ENCODE results near the gene CENPP.

Gene CENPP

DNA sequence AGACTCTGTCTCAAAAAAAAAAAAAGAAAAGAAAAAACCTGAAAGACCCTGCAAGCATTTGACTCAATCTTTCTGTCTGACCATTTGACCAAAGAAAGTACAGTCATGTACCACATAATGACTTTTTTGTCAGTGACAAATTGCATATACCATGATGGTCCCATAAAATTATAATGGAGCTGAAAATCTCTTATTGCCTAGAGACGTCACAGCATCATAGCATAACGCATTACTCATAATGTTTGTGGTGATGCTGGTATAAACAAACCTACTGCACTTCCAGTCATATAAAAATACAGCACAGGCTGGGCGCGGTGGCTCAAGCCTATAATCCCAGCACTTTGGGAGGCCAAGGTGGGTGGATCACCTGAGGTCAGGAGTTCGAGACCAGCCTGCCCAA lies 199.6 kb downstream of the CENPP start:
- in situ Hi-C loops (cut with HindIII; ENCODE audit: low sequenced_read_pairs): loop anchor here (5.0 kb wide), 1 partner anchor 52 kb away; no protein-coding TSS in a partner anchor

DNA sequence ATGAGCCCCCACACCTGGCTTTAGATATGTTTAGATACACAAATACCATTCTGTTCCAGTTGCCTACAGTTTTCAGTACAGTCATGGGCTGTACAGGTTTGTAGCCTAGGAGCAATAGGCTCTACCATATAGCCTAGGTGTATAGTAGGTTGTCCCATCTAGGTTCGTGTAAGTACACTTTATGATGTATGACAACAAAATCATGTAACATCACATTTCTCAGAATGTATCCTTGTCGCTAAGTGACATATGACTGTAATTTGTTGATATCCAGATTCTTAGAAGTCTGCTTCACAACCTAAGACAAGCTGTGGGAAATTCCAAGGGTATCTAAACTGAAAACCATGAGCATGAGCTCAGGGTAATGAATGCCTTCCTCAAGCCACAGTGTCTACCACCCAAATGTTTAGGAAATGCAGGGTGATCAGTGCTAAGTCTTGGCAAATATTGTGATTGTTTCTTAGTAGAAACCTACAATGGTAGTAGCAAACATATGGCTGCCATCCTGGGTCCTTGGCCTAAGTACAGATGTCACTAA lies 201.6 kb downstream of the CENPP start:
- in situ Hi-C loops (cut with HindIII; ENCODE audit: low sequenced_read_pairs): loop anchor here (5.0 kb wide), 1 partner anchor 50 kb away; no protein-coding TSS in a partner anchor

DNA sequence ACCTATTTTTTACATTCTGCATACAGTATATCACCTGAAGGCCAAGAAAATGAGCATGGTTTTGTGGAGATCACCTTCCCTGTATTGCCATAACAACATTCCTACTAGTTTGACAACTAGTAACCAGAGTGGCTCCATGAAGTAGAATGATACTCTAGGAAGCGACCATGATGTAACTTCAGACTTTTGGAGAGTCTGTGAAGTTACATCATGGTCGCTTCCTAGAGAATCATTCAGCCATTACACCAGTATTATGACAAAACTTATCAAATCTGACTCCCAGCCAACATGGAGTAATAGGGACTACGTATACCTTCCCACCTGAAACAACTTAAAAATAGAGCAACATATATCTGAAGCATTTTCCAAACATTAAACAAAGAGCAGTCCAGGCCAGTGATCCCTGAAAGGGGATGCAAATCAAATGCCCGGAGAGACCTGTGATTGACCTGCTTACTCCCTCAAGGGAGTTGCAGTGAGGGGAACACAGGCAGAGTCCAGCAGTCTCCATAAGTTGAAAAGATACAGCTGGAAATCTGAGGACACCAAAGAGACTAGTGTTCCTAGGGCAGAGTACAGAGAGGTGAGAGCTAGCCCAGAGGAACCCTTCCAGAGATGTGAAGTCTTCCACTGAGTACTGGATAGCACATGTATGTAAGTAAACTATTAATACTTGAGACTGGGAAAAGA lies 202.2 kb downstream of the CENPP start:
- in situ Hi-C loops (cut with HindIII; ENCODE audit: low sequenced_read_pairs): loop anchor here (5.0 kb wide), 1 partner anchor 49 kb away; no protein-coding TSS in a partner anchor

DNA sequence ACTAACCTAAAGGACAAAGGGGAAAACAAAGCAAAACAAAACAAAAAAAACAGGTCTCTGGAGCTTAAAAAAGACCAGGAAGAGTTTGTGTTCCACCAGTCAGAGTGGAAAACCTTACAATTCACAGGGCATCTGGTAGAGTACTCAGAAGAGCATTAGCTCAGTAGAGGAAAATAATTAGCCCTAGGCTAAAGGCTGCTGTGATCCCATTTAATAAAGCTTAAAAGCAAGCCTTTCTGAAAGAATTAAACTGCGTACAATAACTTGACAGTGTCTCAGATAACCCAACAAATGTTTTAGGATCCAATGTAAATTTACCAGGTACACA lies 202.7 kb downstream of the CENPP start:
- in situ Hi-C loops (cut with HindIII; ENCODE audit: low sequenced_read_pairs): loop anchor here (5.0 kb wide), 1 partner anchor 49 kb away; no protein-coding TSS in a partner anchor

DNA sequence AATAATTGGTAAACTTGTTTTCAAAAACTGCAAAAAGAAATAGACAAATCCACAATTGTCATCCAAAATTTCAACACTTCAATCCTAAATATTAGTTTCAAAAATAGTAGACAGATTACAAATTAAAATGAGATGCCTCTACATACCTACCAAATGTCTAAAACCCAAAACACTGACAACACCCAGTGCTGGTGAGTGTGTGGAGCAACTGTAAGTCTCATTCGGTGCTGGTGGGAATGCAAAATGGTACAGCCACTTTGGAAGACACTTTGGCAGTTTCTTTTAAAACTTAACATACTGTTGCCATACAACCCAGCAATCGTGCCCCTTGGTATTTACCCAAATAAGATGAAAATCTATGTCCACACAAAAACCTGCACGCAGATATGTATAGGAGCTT lies 203.4 kb downstream of the CENPP start:
- in situ Hi-C loops (cut with HindIII; ENCODE audit: low sequenced_read_pairs): loop anchor here (5.0 kb wide), 1 partner anchor 48 kb away; no protein-coding TSS in a partner anchor

DNA sequence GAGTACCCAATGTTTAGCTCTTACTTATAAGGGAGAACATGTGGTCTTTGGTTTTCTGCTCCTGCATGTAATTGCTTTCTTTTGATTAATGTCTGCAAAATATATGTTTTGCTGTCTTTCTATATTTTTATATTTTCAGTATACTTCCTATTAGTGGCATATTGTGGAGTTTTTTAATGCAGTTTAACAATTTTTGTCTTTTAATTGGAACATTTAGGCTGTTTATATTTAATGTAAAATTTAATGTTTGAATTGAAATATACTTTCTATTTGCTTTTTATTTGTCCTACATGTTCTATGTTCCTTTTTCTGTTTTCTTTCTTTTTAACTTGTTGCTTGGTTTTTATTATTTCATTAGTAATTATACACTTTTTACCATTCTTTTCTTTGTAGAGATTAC lies 205.1 kb downstream of the CENPP start:
- in situ Hi-C loops (cut with HindIII; ENCODE audit: low sequenced_read_pairs): no loop called here

DNA sequence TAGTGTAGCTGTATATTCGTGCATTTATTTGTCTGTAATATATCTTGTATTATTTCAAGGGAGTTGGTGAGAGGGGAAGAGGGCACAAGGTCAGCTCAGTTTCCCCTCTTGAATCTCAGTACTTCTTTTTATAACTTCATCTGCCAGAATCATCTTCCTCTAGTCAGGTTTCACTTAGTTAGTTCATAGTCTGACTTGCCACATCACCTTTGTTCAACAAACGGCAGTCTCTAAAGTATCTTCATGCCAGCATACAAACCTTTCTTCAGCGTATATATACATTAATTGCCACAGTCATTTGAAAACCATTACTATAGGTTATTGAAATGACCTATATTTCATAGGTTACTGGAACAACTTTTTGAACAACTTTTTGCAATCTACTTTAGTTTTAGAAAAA lies 208.5 kb downstream of the CENPP start:
- in situ Hi-C loops (cut with HindIII; ENCODE audit: low sequenced_read_pairs): no loop called here

DNA sequence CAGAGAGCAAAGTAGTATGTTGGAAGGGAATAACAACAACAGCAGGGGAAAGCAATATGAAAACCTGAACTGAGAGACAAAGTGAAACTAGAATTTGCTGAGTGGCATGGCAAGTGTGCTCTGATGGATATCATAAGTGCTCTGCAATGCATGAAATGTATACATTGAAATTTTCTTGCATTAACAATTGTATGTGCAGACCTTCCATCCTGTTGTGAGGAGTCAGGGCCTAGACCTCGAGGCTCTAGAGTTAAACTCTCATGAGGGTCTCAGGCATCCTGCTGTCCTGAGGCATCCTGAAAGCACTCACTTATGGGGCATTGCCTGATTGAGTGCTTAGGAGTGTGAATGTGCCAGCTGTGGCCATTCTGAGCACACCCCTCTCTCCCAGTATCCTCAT lies 208.9 kb downstream of the CENPP start:
- in situ Hi-C loops (cut with HindIII; ENCODE audit: low sequenced_read_pairs): no loop called here

DNA sequence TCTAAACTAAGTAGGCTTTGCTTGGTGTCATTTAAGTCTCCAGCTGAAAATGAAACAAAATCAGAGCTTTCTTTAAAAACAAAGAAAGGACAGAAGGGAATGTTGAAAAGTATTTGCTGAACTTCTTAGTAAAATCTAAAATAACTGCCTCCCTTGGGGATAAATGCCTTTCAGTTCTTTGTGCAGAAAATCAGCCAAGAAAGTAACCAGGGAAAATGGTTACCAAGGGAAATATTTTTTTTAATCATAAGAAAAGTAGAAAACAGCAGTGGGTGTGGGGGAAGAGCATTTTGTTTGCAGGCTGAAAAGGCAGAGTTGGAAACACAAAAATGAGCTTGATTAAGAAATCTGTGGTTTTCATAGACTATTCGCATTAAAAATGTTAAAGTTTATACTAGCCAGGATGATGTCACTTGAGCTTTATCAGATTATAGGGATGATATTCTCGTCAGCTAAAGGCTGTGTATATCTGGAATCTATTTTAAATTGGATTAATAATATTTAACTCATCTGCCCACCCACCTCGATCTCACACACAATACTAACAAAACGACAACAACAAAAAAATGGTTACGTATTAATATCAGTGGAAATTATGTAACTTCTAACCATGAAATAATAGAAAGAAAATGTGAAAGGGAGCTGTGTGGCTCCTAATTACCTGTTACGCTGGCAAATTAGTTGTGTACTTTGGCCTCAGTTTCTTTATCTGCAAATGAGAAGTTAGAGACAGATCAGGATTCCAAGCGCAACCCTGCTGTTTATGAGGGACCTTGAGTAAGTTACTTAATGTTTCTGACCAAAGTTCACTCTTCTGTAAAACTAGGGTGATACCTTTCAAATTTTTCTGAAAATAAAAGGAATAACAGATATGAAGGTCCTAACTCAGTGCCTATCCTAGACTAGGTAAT lies 210.4 kb downstream of the CENPP start, which contains the start of gene ECM2:
Gene ECM2, minus strand, starts transcription at position 51 of the 911 bp plus-strand sequence. CDS start 13,124 bp downstream, outside the sequence.
- in situ Hi-C loops (cut with HindIII; ENCODE audit: low sequenced_read_pairs): no loop called here

DNA sequence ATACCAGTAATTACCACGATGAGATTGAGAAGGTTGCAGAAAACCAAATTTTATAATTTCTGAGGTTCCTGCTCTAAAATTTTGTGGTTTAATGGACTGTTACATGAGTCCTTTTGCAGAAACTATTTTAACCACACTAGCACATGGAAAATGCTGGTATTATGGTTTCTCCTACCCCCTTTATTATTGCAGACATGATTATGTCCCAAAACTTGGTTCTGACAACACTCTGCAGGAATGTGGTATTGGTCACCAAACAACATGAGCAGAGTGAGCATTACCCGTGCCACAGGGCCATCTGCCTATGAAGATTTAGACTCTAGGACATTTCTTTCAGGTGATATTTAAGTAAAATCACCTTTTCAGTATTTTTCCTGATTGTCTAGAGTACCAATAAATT lies 212.8 kb downstream of the CENPP start:
- in situ Hi-C loops (cut with HindIII; ENCODE audit: low sequenced_read_pairs): no loop called here

DNA sequence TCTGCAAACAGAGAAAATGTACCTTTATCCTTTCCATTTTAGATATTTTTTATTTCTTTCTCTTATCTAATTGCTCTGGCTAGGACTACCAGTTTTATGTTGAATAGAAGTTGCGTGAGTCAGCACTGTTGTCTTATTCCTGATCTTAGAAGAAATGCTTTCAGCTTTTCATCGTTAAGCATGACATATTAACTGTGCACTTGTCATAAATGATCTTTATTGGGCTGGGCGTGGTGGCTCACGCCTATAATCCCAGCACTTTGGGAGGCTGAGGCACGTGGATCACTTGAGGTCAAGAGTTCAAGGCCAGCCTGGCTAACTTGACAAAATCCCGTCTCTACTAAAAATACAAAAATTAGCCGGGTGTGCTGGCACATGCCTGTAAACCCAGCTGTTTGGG lies 218.2 kb downstream of the CENPP start:
- in situ Hi-C loops (cut with HindIII; ENCODE audit: low sequenced_read_pairs): no loop called here

DNA sequence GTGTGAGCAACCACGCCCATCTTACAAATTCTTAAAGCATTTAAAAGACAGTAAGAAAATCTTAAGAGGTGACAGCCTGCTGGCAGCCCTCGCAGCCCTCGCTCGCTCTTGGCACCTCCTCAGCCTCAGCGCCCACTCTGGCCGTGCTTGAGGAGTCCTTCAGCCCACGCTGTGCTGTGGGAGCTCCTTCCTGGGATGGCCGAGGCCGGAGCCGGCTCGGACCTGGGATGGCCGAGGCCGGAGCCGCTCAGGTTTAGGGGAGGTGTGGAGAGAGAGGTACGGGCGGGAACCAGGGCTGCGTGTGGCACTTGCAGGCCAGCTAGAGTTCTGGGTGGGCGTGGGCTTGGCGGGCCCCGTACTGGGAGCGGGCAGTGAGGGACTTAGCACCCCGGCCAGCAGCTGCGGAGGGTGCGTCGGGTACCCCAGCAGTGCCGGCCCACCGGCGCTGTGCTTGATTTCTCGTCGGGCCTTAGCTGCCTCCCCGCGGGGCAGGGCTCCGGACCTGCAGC lies 219.3 kb downstream of the CENPP start:
- in situ Hi-C loops (cut with HindIII; ENCODE audit: low sequenced_read_pairs): no loop called here

DNA sequence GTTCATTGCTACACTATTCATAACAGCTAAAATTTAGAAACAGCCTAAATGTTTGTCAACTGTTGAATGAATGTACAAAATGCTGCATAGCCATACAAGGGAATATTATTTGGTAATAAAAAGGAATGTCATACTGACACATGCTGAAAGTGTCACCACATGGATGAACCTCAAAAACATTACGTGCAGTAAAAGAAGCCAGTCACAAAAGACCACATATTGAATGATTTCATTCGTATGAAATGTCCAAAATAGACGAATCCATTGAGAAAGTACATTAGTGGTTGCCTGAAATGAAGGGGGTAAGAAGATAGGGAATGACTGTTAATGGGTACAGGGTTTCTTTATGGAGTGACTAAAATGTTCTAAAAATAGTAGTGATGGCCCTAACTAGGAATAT lies 221.6 kb downstream of the CENPP start:
- in situ Hi-C loops (cut with HindIII; ENCODE audit: low sequenced_read_pairs): no loop called here

DNA sequence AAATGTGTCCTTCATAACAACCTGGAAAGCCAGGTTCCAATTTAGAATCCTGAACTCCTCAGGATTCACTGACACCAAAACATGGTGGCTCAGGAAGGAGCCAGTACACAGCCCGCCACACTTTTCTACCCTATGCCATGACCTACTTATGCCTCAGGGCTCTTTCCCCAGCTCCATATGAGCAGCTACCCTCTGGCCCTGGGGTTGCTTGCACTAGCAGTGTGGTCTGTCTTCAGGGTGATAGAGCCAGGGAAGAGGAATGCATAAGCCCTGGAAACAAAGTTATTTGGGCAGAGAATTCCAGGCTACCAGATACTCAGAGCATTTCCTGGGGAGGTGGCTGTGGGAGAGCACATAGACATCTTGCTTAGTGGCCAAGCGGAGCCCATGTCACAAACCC lies 225.0 kb downstream of the CENPP start:
- in situ Hi-C loops (cut with HindIII; ENCODE audit: low sequenced_read_pairs): no loop called here

DNA sequence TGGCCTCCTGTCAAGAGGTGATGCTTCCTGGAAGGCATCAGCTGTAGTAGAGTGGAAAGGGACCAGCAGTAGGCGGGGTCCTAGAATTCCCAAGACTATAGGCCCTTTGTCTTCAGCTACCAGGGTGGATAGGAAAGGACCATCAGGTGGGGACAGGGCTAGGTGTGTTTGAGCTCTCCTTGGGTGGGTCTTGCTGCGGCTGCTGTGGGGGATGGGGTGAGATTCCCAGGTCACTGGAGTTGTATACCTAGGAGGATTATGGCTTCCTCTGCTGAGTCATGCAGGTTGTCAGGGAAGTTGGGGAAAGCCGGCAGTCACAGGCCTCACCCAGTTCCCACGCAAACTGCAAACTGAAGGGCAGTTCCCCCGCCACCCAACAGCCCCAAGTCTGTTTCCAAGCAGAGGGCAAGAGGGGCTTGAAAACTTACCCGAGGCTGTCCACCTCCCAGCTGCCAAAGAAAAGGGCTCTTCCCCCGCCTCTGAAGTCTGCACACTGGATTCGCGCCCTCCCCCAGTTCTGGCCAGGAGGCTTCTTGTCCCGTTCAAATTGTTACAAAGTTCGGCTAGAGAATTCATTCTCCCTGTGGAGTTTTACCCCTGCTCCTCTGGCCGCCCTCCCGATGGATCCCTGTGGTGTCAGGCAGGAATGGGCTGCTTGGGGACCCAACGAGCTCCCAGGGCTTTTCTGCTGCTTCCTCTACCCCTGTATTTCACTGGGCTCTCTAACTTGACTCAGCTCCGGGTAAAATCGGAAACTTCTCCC lies 233.0 kb downstream of the CENPP start:
- in situ Hi-C loops (cut with HindIII; ENCODE audit: low sequenced_read_pairs): no loop called here

DNA sequence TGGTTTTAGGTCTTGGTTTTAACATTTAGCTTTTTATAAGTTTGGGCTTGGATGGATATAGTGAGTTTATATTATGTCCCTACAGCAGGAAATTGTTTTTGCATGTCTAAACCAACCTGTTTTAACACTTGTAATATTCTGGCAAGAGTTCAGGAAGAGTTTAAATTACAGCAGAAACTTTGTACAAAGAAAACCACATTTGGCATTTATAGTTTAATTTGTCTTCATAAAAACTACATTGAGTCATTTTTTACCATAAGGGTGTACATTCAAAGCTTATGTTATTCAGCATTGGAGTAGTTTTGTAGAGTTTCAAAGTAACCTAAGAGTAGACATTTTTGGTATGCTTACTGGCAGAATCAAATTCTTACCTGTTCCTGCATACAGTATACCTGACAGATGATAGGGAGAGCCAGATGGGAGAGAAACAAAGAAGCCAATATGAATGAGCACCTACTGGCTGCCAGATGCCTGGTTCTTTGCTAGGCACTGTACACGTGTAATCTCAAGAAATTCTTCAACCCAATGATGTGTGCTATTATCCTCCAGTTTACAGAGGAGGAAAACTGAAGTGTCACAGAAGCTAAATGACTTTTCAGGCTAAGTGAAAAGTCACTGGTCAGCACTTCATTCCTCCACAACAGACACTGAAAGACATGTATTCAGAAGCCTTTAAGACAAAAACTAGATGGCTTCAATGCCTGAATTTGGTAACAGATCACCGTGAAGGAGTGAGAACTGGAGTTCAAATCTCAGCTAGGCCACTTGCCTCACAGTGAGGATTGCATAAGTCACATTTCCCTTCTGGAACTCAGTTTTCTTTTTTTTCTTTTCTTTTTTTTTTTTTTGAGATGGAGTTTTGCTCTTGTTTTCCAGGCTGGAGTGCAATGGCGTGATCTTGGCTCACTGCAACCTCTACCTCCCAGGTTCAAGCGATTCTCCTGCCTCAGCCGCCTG lies 235.9 kb downstream of the CENPP start:
- in situ Hi-C loops (cut with HindIII; ENCODE audit: low sequenced_read_pairs): no loop called here

DNA sequence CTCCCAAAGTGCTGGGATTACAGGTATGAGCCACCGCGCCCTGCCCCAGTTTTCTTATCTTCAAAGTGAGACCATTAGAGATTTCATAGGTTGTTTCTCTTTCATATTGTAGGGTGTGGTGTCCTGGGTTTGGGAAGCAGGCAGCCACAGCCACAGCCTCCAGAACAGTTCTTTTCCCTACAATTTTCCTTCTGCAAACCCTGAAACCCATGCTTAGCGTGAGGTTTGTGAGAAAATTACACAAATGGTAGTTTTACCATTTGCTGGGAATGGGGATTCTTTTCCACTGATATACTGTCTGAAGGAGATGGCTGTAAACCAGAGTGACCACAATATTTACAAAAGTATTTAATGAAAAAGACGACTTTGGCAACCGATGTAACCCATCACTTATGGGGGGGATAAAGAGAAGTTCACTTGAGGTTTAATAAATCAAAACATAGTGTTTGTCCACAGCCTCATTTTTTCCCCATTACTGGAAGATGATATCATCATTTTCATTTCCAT lies 236.8 kb downstream of the CENPP start:
- in situ Hi-C loops (cut with HindIII; ENCODE audit: low sequenced_read_pairs): no loop called here

DNA sequence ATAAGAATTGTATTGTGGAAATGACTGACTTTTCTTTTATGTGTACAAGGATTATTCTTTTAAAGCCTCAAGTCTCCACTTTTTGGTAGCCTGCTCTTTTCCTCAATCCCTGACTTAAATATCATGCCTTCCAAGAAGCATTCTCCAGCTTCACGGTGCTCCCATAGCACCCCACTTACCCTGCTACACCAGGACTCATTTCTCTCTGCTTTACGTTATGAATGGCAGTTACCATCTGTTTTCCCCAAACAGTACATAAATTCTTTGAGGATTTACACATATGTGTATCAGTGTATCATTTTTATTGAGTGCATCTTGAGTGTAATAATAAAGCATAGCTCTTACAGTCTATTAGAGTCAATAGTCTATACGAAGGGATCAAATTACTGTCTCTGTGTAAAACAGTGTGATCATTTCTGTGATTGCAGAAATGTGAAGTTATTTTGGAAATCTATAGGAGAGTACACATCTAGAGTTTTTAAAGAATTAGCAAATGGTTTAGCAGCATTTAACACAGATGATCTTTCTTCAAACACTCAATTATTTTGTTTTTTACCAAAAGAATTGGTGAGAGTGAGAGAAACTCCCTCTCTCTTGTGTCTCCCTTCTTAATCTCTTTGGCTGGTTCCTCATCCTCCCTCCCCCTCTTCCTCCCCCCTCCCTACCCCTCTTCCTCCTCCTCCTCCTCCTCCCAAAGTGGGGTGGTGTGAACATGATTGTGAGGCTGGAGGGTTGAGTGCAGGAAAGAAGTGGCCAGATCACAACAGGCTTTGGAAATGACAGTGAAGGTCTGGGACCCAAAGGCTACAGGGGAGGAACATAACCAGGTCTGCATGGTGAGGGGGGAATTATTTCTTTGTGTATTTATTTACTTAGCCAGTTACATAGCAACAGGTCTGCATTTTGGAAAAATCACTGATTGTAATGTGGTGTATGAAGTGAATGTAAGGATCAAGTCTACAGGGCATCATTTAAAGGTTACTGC lies 237.7 kb downstream of the CENPP start:
- in situ Hi-C loops (cut with HindIII; ENCODE audit: low sequenced_read_pairs): no loop called here

All from endothelial cell of hepatic sinusoid (primary cell).